OCI-LY3 (cell line): ENCODE measurements around the gene CMSS1.

Source experiments
- H2AFZ ChIP-seq: fragments of 200-600, 300-600 bp; shearing (Covaris generic); 2 replicates; pipeline ENCODE4 v1.6.0; 2014; ENCODE audit warnings: antibody characterized with exemption, low read depth, low read length
- H3K27ac ChIP-seq: fragments of 200-600, 300-600 bp; sonication (generic); 2 replicates; pipeline ENCODE4 v1.5.1; 2014; ENCODE audit warnings: mild to moderate bottlenecking, low read length, moderate library complexity, mixed read lengths
- H3K27me3 ChIP-seq: fragments of 200-600, 300-600 bp; sonication (generic); 2 replicates; pipeline ENCODE4 v1.6.1; 2014; ENCODE audit warnings: low read depth, low read length, mixed read lengths
- H3K36me3 ChIP-seq: fragments of 200-600, 300-600 bp; sonication (generic); replicated peaks from 2 replicates; pipeline ENCODE3; 2014; ENCODE audit warnings: low read depth, low read length, mixed read lengths
- H3K4me1 ChIP-seq: fragments of 300-600, 200-600 bp; sonication (generic); 2 replicates; pipeline ENCODE4 v1.6.1; 2014; ENCODE audit warnings: low read length, mixed read lengths
- H3K4me2 ChIP-seq: fragments of 200-600, 300-600 bp; sonication (generic); 2 replicates; pipeline ENCODE4 v1.6.1; 2014; ENCODE audit warnings: low read length, mixed read lengths
- H3K4me3 ChIP-seq: fragments of 300-600, 200-600 bp; sonication (generic); 2 replicates; pipeline ENCODE4 v1.5.1; 2014; ENCODE audit warnings: antibody characterized with exemption, mild to moderate bottlenecking, low read length, moderate library complexity
- H3K79me2 ChIP-seq: fragments of 300-600, 200-600 bp; shearing (Covaris generic); 2 replicates; pipeline ENCODE4 v1.6.1; 2014; ENCODE audit warnings: mild to moderate bottlenecking, low read length, mixed read lengths
- H3K9ac ChIP-seq: fragments of 300-600, 200-600 bp; shearing (Covaris generic); 2 replicates; pipeline ENCODE4 v1.6.0; 2014; ENCODE audit warnings: mild to moderate bottlenecking, low read length, moderate library complexity
- H3K9me3 ChIP-seq: fragments of 200-600, 300-600 bp; shearing (Covaris generic); 2 replicates; pipeline ENCODE4 v1.6.1; 2014; ENCODE audit warnings: low read length, mixed read lengths; ENCODE audit not compliant: insufficient read depth
- H4K20me1 ChIP-seq: fragments of 200-600, 300-600 bp; sonication (generic); 2 replicates; pipeline ENCODE4 v1.6.1; 2016; ENCODE audit warnings: low read length, mixed read lengths; ENCODE audit not compliant: insufficient read depth
- CTCF ChIP-seq: fragments of 200-600, 300-600 bp; sonication (generic); IDR thresholded peaks from 2 replicates; pipeline ENCODE4 v1.5.1; 2014; ENCODE audit warnings: antibody characterized with exemption, low read length, low read depth
- EZH2phosphoT487 ChIP-seq: fragments of 200-600 bp; shearing (Covaris generic); IDR thresholded peaks from 2 replicates; pipeline ENCODE4 v1.6.1; 2018; ENCODE audit warnings: antibody characterized with exemption, mixed run types, low read depth

Gene CMSS1

GRCh38 chr3:99777708-99778107 is 40.0 kb upstream of the CMSS1 start:
- TF ChIP-seq EZH2phosphoT487, result no peak
- Histone ChIP-seq H3K4me1 (peaks cover 12% of the 10 kb centered on the region), H3K79me2 (no peaks in the 10 kb centered on the region), H3K9me3 (no peaks in the 10 kb centered on the region), H3K9ac (no peak overlapping the region), H4K20me1 (no peaks in the 10 kb centered on the region), H3K36me3 (no peaks in the 10 kb centered on the region), H3K27ac (no peak overlapping the region), H3K4me3 (no peak overlapping the region), H3K4me2 (no peak overlapping the region), H3K27me3 (peaks cover 46% of the 10 kb centered on the region), H2AFZ (no peak overlapping the region)

- Histone ChIP-seq H2AFZ (no peak overlapping the region), H3K9ac (no peak overlapping the region), H3K36me3 (no peaks in the 10 kb centered on the region), H4K20me1 (no peaks in the 10 kb centered on the region), H3K4me1 (no peaks in the 10 kb centered on the region), H3K4me2 (no peak overlapping the region), H3K27me3 (peaks cover 44% of the 10 kb centered on the region), H3K4me3 (no peak overlapping the region), H3K79me2 (no peaks in the 10 kb centered on the region), H3K27ac (no peak overlapping the region), H3K9me3 (no peaks in the 10 kb centered on the region)
- no peak for TF ChIP-seq EZH2phosphoT487
These were observed 36.9 kb upstream of the CMSS1 start for GRCh38 chr3:99780749-99781148.

- Histone ChIP-seq H3K9ac (no peak overlapping the region), H2AFZ (no peak overlapping the region), H3K4me3 (no peak overlapping the region), H3K36me3 (no peaks in the 10 kb centered on the region), H4K20me1 (no peaks in the 10 kb centered on the region), H3K27ac (no peak overlapping the region), H3K27me3 (peaks cover 41% of the 10 kb centered on the region), H3K9me3 (no peaks in the 10 kb centered on the region), H3K4me1 (no peaks in the 10 kb centered on the region), H3K79me2 (no peaks in the 10 kb centered on the region), H3K4me2 (no peak overlapping the region)
- TF ChIP-seq CTCF, result no peak
- no peak for TF ChIP-seq EZH2phosphoT487
These were observed 35.9 kb upstream of the CMSS1 start for GRCh38 chr3:99781761-99782160.

GRCh38 chr3:99783011-99783573 is 34.6 kb upstream of the CMSS1 start:
- TF ChIP-seq EZH2phosphoT487 (no peak), CTCF (no peak)
- Histone ChIP-seq H3K4me3 (no peak overlapping the region), H3K9me3 (no peaks in the 10 kb centered on the region), H3K36me3 (no peaks in the 10 kb centered on the region), H3K9ac (no peak overlapping the region), H3K79me2 (no peaks in the 10 kb centered on the region), H3K4me2 (no peak overlapping the region), H3K27ac (no peak overlapping the region), H3K27me3 (peaks cover 30% of the 10 kb centered on the region), H2AFZ (no peak overlapping the region), H4K20me1 (no peaks in the 10 kb centered on the region), H3K4me1 (no peaks in the 10 kb centered on the region)

- Histone ChIP-seq H3K79me2 (no peaks in the 10 kb centered on the region), H3K4me1 (no peaks in the 10 kb centered on the region), H4K20me1 (no peaks in the 10 kb centered on the region), H3K9me3 (no peaks in the 10 kb centered on the region), H3K9ac (no peak overlapping the region), H3K4me3 (no peak overlapping the region), H3K36me3 (no peaks in the 10 kb centered on the region), H3K4me2 (no peak overlapping the region), H2AFZ (no peak overlapping the region), H3K27me3 (0 out of 2 replicates have a peak, but pooled peaks cover 3% of the 10 kb centered on the region), H3K27ac (no peak overlapping the region)
- TF ChIP-seq CTCF (peak; percentile 71), EZH2phosphoT487 (no peak)
These were observed 28.5 kb upstream of the CMSS1 start for GRCh38 chr3:99789011-99789721.
